Caco-2 (cell line): Measurements from ENCODE around the gene FOXN3. TPM values are rescaled to one million over a fixed set of nuclear protein-coding genes. Genes with fewer than 3 reads are reported as not detected.

Experiments used
- BruUV-seq: library from RNA; stranded (reverse); fragments of 400-500 nt; replicated peaks from 2 replicates; lab custom pipeline; 2021; lab: Mats Ljungman, UMichigan
- CTCF ChIA-PET: fragments of 300-600 bp; sonication (Branson Sonifier 250); formaldehyde crosslinking; loops from one replicate; lab custom pipeline; 2022; ENCODE audit warnings: antibody characterized with exemption; lab: Charles Lee
- POLR2A ChIA-PET: fragments of 300-600 bp; sonication (Branson Sonifier 250); formaldehyde crosslinking; loops from one replicate; lab custom pipeline; 2022; ENCODE audit warnings: antibody characterized with exemption; lab: Charles Lee
- DNase-seq, 2 experiments: peaks; one replicate each; pipeline versions ENCODE4 v3.0.0 to v3.0.0-alpha.2; 2020 to 2022
- H3K27me3 ChIP-seq: replicated peaks from 2 replicates; pipeline ENCODE4 v1.6.0; 2011; ENCODE audit warnings: low read length; ENCODE audit not compliant: control insufficient read depth, insufficient read depth
- H3K36me3 ChIP-seq: 2 replicates; pipeline ENCODE4 v1.5.1; 2011; ENCODE audit warnings: low read length; ENCODE audit not compliant: control insufficient read depth, insufficient read depth
- H3K4me1 ChIP-seq: fragments of 250-450 bp; sonication (Bioruptor Pico); 2 replicates; pipeline ENCODE4 v1.5.1; 2020; ENCODE audit warnings: mild to moderate bottlenecking
- H3K4me3 ChIP-seq: 2 replicates; pipeline ENCODE4 v1.5.1; 2011; ENCODE audit warnings: low read depth, mild to moderate bottlenecking, control low read depth, low read length
- H3K9me3 ChIP-seq: fragments of 250-450 bp; sonication (Bioruptor Pico); 2 replicates; pipeline ENCODE4 v1.5.1; 2020; ENCODE audit warnings: mild to moderate bottlenecking, moderate library complexity
- H3K27ac Mint-ChIP-seq: one replicate; pipeline ENCODE4 v1.8.0; 2022; ENCODE audit warnings: mixed read lengths; ENCODE audit not compliant: unreplicated experiment
- H3K27me3 Mint-ChIP-seq: one replicate; pipeline ENCODE4 v1.8.0; 2022; ENCODE audit warnings: mixed read lengths; ENCODE audit not compliant: insufficient read depth, unreplicated experiment
- H3K36me3 Mint-ChIP-seq: one replicate; pipeline ENCODE4 v1.8.0; 2022; ENCODE audit warnings: mild to moderate bottlenecking, mixed read lengths; ENCODE audit not compliant: insufficient read depth, unreplicated experiment
- H3K4me1 Mint-ChIP-seq: one replicate; pipeline ENCODE4 v1.8.0; 2022; ENCODE audit warnings: low read depth, mixed read lengths; ENCODE audit not compliant: unreplicated experiment
- H3K4me3 Mint-ChIP-seq: one replicate; pipeline ENCODE4 v1.8.0; 2022; ENCODE audit warnings: mild to moderate bottlenecking, moderate library complexity, mixed read lengths; ENCODE audit not compliant: unreplicated experiment
- H3K9me3 Mint-ChIP-seq: one replicate; pipeline ENCODE4 v1.8.0; 2022; ENCODE audit warnings: mixed read lengths; ENCODE audit not compliant: unreplicated experiment
- CTCF ChIP-seq, 2 experiments: fragments of 200-600 bp in 1 of 2; IDR thresholded peaks; 1 replicate in 1 of 2; 2 replicates in 1 of 2; pipeline versions ENCODE4 v1.5.1 to v1.8.0; 2011 to 2022; ENCODE audit warnings: antibody characterized with exemption in 1 of 2, control low read depth in 1 of 2, inconsistent platforms in 1 of 2, low read depth in 1 of 2, low read length in 1 of 2, mild to moderate bottlenecking in 1 of 2, moderate library complexity in 1 of 2; ENCODE audit not compliant: insufficient read depth in 1 of 2, severe bottlenecking in 1 of 2, unreplicated experiment in 1 of 2
- intact Hi-C: fragments of 100-400 bp; cut with micrococcal nuclease; formaldehyde crosslinking; loops from one replicate; pipeline ENCODE4 v1.10.0; 2022; ENCODE audit not compliant: unreplicated experiment
- total RNA-seq: library from RNA; stranded (reverse); gene quantifications from 2 replicates; pipeline ENCODE4 v1.2.3, GENCODE V29; 2022

FOXN3 gene
- total RNA-seq, 1 experiment from 2014 or later = 20.6 TPM

DNA sequence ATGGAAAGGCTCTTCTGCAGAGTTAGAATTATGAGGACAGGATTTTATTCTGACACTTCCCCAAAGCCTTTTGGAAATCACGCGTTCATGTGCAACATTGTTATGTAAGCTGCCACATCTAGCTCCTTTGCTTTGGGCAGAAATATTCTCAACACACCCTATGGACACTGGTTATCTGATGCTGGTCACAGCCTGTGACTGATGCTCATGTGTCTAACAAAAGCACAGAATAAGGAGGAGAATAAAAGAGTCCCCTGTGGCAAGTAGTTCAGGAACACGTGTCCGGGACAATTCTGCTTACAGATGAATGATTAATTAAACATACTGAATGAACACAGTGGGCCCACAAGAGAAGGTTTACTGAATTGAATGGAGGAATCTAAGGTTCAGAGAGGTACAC, 22.1 kb downstream of the FOXN3 start:
- Histone ChIP-seq H3K4me1 (no peaks in the 10 kb centered on the region), H3K36me3 (no peaks in the 10 kb centered on the region), H3K27me3 (no peaks in the 10 kb centered on the region), H3K4me3 (no peak overlapping the region), H3K9me3 (no peaks in the 10 kb centered on the region)
- intact Hi-C loops = no loop called here
- Mint-ChIP-seq H3K27ac (no peak overlapping the region), H3K4me3 (no peak overlapping the region), H3K9me3 (no peaks in the 10 kb centered on the region), H3K36me3 (no peaks in the 10 kb centered on the region), H3K27me3 (no peaks in the 10 kb centered on the region), H3K4me1 (no peaks in the 10 kb centered on the region)
- CTCF ChIA-PET = no interaction called here
- POLR2A ChIA-PET = no interaction called here
- no TSS peak for BruUV-seq
- no peak for DNase-seq
- TF ChIP-seq CTCF (IDR thresholded peaks at IDR 0.05; ENCODE audit: insufficient read depth in 1 of 2, low read depth in 1 of 2, low read length in 1 of 2, severe bottlenecking in 1 of 2, unreplicated experiment in 1 of 2) = no peak

GRCh38 chr14:89393222-89393745, 23.7 kb downstream of the FOXN3 start:
- BruUV-seq = no TSS peak
- intact Hi-C loops = no loop called here
- peaks cover 3% of the 10 kb centered on the region for H3K36me3 Mint-ChIP-seq
- no peak overlapping the region for H3K4me3 Mint-ChIP-seq
- Histone ChIP-seq H3K9me3 (no peaks in the 10 kb centered on the region), H3K4me1 (no peaks in the 10 kb centered on the region), H3K36me3 (no peaks in the 10 kb centered on the region), H3K27me3 (no peaks in the 10 kb centered on the region), H3K4me3 (no peak overlapping the region)
- ChIA-PET POLR2A (no interaction called here), CTCF (no interaction called here)
- no peaks in the 10 kb centered on the region for H3K27me3 Mint-ChIP-seq
- no peak overlapping the region for H3K27ac Mint-ChIP-seq
- no peaks in the 10 kb centered on the region for H3K9me3 Mint-ChIP-seq
- no peak for TF ChIP-seq CTCF (IDR thresholded peaks at IDR 0.05; ENCODE audit: insufficient read depth in 1 of 2, low read depth in 1 of 2, low read length in 1 of 2, severe bottlenecking in 1 of 2, unreplicated experiment in 1 of 2)
- H3K4me1 Mint-ChIP-seq = no peaks in the 10 kb centered on the region
- DNase-seq = no peak

DNA sequence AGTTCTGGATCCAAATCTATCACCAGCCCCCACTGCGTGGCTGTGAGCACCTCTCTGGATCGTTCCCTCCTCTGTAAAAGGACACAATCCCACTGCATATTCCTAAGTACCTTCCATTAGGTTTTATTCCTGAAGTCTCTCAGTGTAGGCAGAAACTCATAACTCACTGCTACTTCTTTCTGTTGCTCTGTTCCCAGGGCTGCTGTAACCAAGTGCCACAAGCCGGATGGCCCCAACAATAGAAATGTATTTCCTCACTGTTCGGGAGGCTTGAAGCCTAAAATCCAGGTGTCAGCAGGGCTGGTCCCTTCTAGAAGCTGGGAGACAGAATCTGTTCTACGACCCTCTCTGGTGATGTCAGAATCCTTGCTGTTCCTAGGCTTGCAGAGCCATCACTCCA, 24.9 kb downstream of the FOXN3 start:
- POLR2A ChIA-PET = no interaction called here
- DNase-seq = no peak
- no peak for TF ChIP-seq CTCF (IDR thresholded peaks at IDR 0.05; ENCODE audit: insufficient read depth in 1 of 2, low read depth in 1 of 2, low read length in 1 of 2, severe bottlenecking in 1 of 2, unreplicated experiment in 1 of 2)
- Histone ChIP-seq H3K4me1 (no peaks in the 10 kb centered on the region), H3K27me3 (no peaks in the 10 kb centered on the region), H3K36me3 (no peaks in the 10 kb centered on the region), H3K9me3 (no peaks in the 10 kb centered on the region), H3K4me3 (no peak overlapping the region)
- Mint-ChIP-seq H3K4me1 (no peaks in the 10 kb centered on the region), H3K36me3 (peaks cover 4% of the 10 kb centered on the region), H3K9me3 (no peaks in the 10 kb centered on the region), H3K27me3 (no peaks in the 10 kb centered on the region), H3K27ac (no peak overlapping the region), H3K4me3 (no peak overlapping the region)
- CTCF ChIA-PET = no interaction called here
- BruUV-seq = no TSS peak
- intact Hi-C loops = no loop called here
